Activated naive CD8-positive, alpha-beta T cell (primary cell): ENCODE data around the gene CD2BP2.

ENCODE experiments used
- H3K27ac Mint-ChIP-seq: one replicate; pipeline ENCODE4 v1.8.0; 2021; ENCODE audit warnings: mixed read lengths
- H3K27me3 Mint-ChIP-seq: one replicate; pipeline ENCODE4 v1.8.0; 2021; ENCODE audit warnings: mixed read lengths
- H3K36me3 Mint-ChIP-seq: one replicate; pipeline ENCODE4 v1.8.0; 2021; ENCODE audit warnings: mixed read lengths
- H3K4me1 Mint-ChIP-seq: one replicate; pipeline ENCODE4 v1.8.0; 2021; ENCODE audit warnings: low read depth, mixed read lengths
- H3K4me3 Mint-ChIP-seq: one replicate; pipeline ENCODE4 v1.8.0; 2021; ENCODE audit warnings: mild to moderate bottlenecking, mixed read lengths
- H3K9me3 Mint-ChIP-seq: one replicate; pipeline ENCODE4 v1.8.0; 2021; ENCODE audit warnings: low read depth, mixed read lengths

Gene CD2BP2

DNA sequence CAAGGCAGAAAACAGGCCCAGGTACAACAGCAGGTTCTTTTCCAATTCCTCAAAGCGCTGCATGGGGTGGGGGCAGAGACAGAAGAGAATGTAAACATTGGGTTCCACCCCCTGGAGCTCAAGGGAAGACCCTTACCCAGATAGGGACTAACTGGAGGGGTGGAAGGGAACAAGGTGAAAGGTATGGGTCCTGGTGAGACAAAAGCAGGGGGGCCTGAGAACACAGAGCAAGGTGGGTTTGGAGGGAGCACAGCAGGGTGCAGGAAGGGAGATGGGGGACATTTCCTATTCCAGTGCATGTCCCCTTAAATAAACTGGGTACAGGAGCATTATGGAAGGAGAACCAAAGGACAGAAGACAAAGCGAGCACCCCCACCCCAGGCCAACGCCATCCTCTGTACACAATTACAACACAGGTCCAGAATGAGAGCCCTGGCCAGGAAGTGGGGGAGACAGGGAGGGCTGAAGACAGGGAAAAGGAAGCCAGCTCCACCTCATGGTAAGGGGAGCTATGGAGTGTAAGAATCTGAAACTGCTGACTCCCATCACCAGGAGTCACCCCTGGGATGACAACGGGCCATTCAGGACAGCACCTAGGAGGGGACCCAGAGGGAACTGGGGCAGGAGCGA lies 2.1 kb upstream of the CD2BP2 start:
- Mint-ChIP-seq H3K27ac (peak overlapping the region; percentile 67), H3K36me3 (no peaks in the 10 kb centered on the region), H3K4me1 (peaks cover 26% of the 10 kb centered on the region), H3K9me3 (no peaks in the 10 kb centered on the region), H3K4me3 (no peak overlapping the region), H3K27me3 (no peaks in the 10 kb centered on the region)

DNA sequence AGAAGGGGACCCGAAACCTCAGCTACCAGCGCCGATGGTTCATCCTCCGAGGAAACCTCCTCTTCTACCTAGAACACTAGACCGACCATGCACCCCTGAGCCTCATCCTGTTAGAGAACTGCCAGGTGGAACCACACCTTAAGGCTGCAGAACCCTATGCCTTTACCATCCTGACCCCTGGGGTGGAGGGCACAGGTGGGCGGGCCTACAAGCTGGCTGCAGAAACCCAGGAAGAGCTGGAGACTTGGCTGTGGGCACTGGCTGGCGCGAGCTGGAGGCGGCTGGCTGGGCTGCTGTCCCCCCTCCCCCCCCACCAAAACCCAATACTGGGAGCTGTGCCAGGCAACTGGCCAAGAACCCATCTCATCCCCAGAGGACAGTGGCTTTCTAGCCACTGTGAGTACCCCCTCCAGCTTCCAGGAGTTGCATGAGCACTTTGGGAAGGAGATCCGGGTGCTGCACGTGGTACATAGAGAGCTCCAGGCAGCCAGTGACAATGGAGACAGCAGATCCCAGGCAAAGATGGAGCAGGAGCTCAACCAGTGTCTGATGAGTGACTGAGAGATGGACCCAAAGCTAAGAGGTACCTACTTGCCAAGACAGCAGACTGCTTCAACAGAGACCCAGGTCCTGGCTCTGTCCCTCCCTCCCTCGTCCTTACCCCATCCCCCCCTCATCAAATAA lies 1.4 kb upstream of the CD2BP2 start:
- H3K9me3 Mint-ChIP-seq: no peaks in the 10 kb centered on the region
- peak overlapping the region; percentile 97 for H3K27ac Mint-ChIP-seq
- no peaks in the 10 kb centered on the region for H3K27me3 Mint-ChIP-seq
- peak overlapping the region; percentile 93 for H3K4me3 Mint-ChIP-seq
- peaks cover 27% of the 10 kb centered on the region for H3K4me1 Mint-ChIP-seq
- no peaks in the 10 kb centered on the region for H3K36me3 Mint-ChIP-seq

DNA sequence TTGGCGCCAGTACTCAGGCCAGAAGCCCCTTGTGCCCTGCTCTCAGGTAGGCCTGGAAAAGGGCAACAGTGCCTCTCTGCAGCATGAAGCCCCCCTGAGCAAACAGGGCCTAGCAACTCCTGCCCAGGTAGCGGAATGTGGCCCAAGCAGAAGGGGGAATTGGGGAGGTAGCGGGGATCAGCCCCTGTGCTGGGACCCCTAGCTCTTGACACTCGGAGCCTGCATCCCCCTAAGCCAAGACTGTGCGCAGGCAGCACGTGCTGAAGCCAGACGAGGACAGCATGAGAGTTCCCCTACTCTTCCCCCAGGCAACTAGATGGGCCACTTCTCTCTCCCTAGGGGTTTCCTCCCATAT lies 823 bp upstream of the CD2BP2 start:
- no peaks in the 10 kb centered on the region for H3K9me3 Mint-ChIP-seq
- H3K4me3 Mint-ChIP-seq: peak overlapping the region; percentile 93
- peaks cover 27% of the 10 kb centered on the region for H3K4me1 Mint-ChIP-seq
- no peaks in the 10 kb centered on the region for H3K27me3 Mint-ChIP-seq
- peak overlapping the region; percentile 97 for H3K27ac Mint-ChIP-seq
- H3K36me3 Mint-ChIP-seq: no peaks in the 10 kb centered on the region

DNA sequence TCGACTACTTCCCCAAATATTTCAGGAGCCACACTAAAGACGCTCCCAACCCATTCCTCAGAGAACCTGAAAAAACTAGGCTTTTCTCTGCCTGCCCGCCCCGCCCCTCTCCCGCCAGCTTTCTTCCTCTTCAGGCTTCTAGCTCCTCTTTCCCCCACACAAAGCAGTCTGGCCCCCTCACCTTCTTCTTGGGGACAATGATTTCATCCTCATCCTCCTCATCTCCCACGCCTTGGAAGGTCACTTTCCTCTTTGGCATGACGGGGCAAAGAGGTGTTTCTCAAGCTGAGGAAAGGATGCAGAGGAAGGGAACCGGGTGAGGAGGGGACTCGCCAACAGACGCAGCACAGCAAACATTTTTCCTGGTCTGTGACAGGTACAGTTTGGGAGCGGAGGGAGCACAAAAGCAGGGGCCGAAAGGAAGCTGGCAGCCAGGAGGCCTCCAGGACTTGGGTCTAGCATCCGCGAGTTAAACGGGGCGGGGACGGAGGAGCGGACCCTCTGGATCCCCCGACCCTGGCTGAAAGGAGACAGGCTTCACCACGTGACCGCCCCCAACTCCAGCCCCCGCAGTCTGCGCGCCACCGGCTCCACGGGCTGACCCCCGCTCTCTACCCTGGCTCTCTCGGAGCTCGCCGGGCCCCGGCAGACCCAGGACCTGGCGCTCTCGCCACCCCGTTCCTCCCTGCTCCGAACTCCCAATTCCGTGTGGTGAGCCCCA lies 525 bp downstream of the CD2BP2 start:
- H3K4me1 Mint-ChIP-seq: peaks cover 34% of the 10 kb centered on the region
- H3K9me3 Mint-ChIP-seq: no peaks in the 10 kb centered on the region
- H3K27ac Mint-ChIP-seq: peak overlapping the region; percentile 97
- no peaks in the 10 kb centered on the region for H3K36me3 Mint-ChIP-seq
- H3K27me3 Mint-ChIP-seq: no peaks in the 10 kb centered on the region
- peak overlapping the region; percentile 93 for H3K4me3 Mint-ChIP-seq

DNA sequence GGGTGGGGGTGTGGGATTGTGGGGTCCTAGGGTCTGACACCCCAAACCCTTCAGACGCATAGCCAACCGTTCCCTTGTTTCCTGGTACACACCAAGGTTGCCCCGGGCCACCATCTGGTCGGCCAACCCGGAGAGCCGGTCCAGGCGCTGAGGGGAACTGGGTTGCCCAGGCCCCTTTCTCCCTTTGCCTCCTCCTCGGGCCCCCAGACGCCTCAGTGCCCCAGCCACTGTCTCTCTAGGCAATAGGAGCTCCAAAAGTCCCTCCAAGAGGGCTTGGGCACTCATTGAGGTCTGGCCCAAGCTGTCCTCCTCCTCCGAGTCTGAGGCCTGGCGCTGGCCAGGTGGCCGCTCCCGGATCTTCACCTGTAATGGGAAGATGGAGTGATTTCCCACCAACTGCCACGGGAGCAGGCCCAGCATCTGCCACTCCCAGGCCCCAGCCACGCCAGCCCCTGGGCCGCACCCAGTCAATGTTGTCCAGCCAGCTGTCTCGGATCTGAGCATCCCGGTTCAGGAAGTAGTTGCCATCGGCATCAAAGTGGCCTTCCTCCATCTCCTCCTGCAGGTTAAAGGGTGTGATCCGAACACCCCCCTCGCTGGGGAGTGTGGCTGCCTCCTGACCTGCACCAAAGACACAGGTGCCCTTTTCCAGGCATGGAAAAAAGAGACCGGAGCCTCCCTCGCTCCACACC lies 1.5 kb downstream of the CD2BP2 start:
- no peaks in the 10 kb centered on the region for H3K27me3 Mint-ChIP-seq
- H3K36me3 Mint-ChIP-seq: no peaks in the 10 kb centered on the region
- H3K4me3 Mint-ChIP-seq: peak overlapping the region; percentile 93
- no peaks in the 10 kb centered on the region for H3K9me3 Mint-ChIP-seq
- peak overlapping the region; percentile 97 for H3K27ac Mint-ChIP-seq
- peaks cover 35% of the 10 kb centered on the region for H3K4me1 Mint-ChIP-seq

DNA sequence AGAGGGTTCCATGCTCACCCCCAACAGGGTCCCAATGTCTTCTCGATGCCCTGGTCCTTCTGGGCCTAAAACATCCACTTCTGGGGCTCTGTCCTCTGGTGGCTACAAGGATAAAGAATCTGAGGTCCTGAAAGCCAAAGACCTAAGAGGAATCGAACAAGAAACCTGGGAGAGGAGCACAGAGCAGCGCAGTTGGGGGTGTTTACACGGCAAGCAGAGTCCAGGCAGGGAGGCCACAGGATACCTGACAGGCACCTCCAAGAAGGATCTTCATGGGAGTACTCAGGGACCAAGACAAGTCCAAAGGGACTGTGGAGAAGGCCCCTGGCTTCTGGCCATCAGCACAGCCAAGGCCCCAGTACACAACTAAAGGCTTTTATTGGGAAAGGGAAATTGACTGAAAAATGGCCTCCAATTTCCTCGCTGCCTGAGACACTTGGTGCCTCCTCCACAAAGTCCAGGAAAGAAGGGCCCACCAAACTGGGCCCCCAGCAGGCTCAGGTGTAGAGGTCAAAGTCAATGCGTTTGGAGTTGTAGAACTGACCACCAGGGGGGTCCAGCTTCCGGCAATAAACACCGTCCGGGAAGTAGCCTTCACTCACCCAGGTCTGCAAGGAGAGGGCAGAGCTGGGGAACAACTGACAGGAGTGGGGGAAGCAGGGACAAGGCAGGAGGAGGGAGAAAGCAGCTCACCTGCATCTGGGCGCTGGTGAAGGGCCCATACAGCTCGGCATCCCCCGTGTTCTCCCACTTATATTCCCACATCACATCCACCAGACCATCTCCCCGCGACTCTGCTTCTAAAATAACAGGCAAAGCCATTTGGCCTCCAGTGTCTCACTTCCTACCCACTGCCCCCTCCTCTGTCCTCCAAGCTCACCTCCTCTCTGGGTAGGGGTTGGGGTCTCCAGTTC lies 2.4 kb downstream of the CD2BP2 start:
- H3K36me3 Mint-ChIP-seq: no peaks in the 10 kb centered on the region
- peak overlapping the region; percentile 41 for H3K27ac Mint-ChIP-seq
- peaks cover 35% of the 10 kb centered on the region for H3K4me1 Mint-ChIP-seq
- H3K27me3 Mint-ChIP-seq: no peaks in the 10 kb centered on the region
- no peaks in the 10 kb centered on the region for H3K9me3 Mint-ChIP-seq
- peak overlapping the region; percentile 63 for H3K4me3 Mint-ChIP-seq

DNA sequence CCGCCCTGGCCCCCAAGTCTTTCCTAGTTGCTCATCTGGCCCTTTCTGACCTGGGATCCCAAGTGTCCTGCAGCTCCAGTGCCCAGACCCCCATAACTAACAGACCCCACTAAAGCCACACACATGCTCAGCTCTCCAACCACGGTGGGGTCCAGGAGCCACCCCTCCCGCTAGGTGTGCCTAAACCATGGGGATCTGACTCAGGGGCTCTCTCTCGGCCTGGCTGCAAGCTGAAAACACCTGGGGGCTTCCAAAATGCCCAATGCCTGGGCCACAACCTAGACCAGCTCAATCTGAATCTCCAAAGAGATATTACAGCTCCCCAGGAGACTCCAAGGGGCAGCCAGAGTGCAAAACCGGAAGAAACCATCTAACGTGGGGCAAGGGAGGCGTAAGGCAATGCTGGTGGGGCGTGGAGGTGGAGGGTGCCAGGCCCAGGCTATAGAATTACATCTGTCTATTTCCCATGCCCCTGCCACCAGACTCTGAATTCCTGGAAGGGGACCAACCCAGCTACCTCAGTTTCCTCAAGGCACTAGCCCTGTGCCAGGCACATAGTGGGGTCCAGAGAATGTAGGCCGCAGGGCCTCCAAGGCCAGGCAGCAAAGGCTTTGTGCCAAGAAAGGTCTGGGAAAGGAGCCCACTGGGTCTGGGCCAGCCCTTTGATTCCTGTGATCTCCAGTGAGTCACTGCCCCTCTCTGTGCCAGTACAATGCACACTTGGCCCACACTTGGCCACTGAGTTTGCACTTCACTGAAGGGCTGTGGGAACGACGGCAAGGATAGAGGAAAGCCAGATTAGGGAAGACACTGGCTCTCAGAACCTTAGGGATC lies 3.3 kb downstream of the CD2BP2 start:
- Mint-ChIP-seq H3K27me3 (no peaks in the 10 kb centered on the region), H3K9me3 (no peaks in the 10 kb centered on the region), H3K4me3 (peak overlapping the region; percentile 63), H3K4me1 (peaks cover 33% of the 10 kb centered on the region), H3K27ac (peak overlapping the region; percentile 54), H3K36me3 (no peaks in the 10 kb centered on the region)

DNA sequence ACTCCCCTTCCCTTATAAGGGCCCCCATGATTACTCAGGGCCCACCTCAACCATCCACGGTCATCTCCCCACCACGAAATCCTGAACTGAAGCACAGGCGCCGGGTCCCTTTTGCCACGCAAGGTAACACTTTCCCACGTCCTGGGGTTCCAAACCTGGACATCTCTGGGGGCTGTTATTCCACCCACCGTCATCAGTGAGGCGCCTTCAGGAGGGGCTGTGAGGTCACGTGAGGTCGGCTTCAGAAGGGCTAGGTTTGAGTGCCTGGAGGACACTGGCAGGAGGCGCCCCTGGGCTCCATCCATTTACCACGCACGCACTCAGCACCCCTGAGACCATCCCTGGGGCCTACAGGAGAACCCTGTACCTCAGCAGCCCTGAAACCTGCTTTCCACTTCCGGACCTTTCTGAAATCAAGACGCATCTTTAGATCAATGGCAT lies 4.1 kb downstream of the CD2BP2 start:
- Mint-ChIP-seq H3K27ac (peak overlapping the region; percentile 83), H3K4me1 (peaks cover 29% of the 10 kb centered on the region), H3K36me3 (no peaks in the 10 kb centered on the region), H3K4me3 (no peak overlapping the region), H3K9me3 (no peaks in the 10 kb centered on the region), H3K27me3 (no peaks in the 10 kb centered on the region)

DNA sequence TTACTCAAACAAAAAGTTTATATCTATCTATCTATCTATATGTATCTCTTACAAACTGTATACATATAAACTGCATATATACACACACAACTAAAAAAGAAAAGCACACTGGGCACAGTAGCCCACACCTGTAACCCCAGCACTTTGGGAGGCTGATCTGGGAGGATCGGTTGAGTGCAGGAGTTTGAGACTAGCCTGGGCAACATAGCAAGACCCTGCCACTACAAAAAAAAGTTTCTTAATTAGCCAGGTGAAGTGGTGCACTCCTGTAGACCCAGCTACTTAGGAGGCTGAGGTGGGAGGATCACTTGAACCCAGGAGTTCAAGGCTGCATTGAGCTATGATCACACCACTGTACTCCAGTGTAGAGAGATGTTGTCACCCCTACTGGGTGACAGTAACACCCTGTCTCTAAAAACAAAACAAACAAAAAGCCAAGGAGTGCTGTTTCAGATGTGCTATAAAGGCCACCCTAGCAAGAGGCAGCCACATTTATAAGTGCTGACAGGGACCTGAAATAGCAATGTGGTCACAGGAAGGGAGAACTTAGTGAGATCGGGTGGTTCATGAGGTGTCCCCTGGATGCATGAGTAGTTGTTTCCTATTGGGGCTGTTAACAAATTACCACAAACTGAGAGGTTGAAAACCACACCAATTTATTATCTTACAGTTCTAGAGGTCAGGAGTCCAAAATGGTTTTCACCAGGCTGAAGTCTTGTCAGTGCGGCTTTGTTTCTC lies 4.8 kb downstream of the CD2BP2 start:
- Mint-ChIP-seq H3K36me3 (no peaks in the 10 kb centered on the region), H3K27me3 (no peaks in the 10 kb centered on the region), H3K4me1 (peaks cover 24% of the 10 kb centered on the region), H3K9me3 (no peaks in the 10 kb centered on the region), H3K4me3 (peak overlapping the region; percentile 44), H3K27ac (peak overlapping the region; percentile 83)

DNA sequence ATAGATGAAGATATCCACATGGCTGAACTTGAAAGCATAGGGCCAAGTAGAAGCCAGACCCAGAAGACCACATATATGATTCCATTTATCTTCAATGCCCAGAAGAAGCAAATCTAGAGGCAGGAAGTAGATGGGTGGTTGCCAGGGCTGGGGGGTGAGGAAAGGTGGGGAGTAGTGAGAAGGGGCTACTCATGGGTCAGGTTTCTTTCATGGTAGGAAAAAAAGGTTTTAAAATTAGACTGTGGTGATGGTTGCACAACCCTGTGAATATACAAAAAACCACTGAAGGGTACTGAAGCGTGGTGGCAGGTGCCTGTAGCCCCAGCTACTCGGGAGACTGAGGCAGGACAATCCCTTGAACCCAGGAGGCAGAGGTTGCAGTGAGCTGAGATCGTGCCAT lies 5.4 kb downstream of the CD2BP2 start:
- Mint-ChIP-seq H3K27me3 (no peaks in the 10 kb centered on the region), H3K4me3 (no peak overlapping the region), H3K27ac (peak overlapping the region; percentile 69), H3K4me1 (peaks cover 22% of the 10 kb centered on the region), H3K36me3 (no peaks in the 10 kb centered on the region), H3K9me3 (no peaks in the 10 kb centered on the region)

DNA sequence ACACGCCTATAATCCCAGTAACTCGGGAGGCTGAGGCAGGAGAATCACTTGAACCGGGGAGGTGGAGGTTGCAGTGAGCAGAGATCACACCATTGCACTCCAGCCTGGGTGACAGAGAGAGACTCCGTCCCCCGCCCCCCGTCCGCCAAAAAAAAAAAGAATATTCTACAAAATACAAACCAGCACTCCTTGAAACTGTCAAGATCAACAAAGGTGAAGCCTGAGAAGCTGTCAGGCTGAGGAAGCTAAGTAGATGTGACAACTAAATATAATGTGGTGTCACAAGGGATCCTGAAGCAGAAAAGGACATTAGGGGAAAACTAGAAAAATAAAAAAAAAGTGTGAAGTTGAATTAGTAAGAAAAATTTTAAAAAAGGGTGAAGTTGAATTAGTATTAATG lies 6.2 kb downstream of the CD2BP2 start:
- peaks cover 16% of the 10 kb centered on the region for H3K4me1 Mint-ChIP-seq
- H3K36me3 Mint-ChIP-seq: no peaks in the 10 kb centered on the region
- H3K9me3 Mint-ChIP-seq: no peaks in the 10 kb centered on the region
- no peaks in the 10 kb centered on the region for H3K27me3 Mint-ChIP-seq
- no peak overlapping the region for H3K4me3 Mint-ChIP-seq
- H3K27ac Mint-ChIP-seq: peak overlapping the region; percentile 69

DNA sequence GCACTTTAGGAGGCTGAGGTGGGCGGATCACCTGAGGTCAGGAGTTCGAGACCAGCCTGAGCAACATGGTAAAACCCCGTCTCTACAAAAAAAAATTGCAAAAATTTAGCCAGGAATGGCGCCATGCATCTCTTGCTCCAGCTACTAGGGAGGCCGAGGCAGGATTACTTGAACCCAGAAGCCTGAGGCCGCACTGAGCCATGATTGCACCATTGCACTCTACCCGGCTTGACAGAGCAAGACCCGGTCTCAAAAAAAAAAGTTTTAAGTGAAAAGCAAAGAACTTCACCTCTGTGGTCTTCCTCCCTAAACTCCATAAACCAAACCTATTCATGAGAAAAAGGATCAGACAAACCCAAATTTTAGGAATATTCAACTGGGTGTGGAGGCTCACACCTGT lies 7.0 kb downstream of the CD2BP2 start:
- Mint-ChIP-seq H3K36me3 (no peaks in the 10 kb centered on the region), H3K4me3 (no peak overlapping the region), H3K27me3 (no peaks in the 10 kb centered on the region), H3K27ac (no peak overlapping the region), H3K4me1 (peaks cover 14% of the 10 kb centered on the region), H3K9me3 (no peaks in the 10 kb centered on the region)

DNA sequence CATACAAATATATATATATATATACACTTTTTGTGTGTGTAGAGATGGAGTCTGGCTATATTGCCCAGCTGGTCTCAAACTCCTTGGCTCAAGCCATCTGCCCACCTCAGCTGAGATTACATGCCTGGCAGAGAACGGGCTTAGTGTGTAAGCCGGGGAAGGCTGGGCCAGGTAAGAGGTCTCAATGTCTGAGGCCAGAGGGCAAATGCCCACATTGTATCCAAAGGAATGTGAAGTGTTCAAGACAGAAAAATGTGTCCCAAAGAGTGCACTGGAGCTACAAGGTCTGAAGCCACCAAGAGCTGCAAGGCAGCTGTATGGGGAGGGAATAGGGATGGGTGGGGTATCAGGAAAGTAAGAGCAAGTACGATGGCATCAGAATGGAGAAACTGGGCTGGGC lies 8.8 kb downstream of the CD2BP2 start:
- Mint-ChIP-seq H3K9me3 (no peaks in the 10 kb centered on the region), H3K27me3 (no peaks in the 10 kb centered on the region), H3K4me1 (peaks cover 8% of the 10 kb centered on the region), H3K27ac (no peak overlapping the region), H3K36me3 (no peaks in the 10 kb centered on the region), H3K4me3 (no peak overlapping the region)
